ENCODE results near the gene FBLN1.

- TF ChIP-seq, protein P1, sequence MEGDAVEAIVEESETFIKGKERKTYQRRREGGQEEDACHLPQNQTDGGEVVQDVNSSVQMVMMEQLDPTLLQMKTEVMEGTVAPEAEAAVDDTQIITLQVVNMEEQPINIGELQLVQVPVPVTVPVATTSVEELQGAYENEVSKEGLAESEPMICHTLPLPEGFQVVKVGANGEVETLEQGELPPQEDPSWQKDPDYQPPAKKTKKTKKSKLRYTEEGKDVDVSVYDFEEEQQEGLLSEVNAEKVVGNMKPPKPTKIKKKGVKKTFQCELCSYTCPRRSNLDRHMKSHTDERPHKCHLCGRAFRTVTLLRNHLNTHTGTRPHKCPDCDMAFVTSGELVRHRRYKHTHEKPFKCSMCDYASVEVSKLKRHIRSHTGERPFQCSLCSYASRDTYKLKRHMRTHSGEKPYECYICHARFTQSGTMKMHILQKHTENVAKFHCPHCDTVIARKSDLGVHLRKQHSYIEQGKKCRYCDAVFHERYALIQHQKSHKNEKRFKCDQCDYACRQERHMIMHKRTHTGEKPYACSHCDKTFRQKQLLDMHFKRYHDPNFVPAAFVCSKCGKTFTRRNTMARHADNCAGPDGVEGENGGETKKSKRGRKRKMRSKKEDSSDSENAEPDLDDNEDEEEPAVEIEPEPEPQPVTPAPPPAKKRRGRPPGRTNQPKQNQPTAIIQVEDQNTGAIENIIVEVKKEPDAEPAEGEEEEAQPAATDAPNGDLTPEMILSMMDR (conservative IDR thresholded peaks at IDR 0.05; ENCODE audit: low read length): no peak
- TF ChIP-seq EZH2phosphoT487 (IDR thresholded peaks at IDR 0.05; ENCODE audit: borderline replicate concordance): no peak
These were observed 1.2 kb downstream of the FBLN1 start for GRCh38 chr22:45503816-45504372.
